Ishikawa (cell line): ENCODE results near the gene TMPRSS12.

Experiments
- CEBPB ChIP-seq: IDR thresholded peaks from 2 replicates; pipeline ENCODE4 v1.6.1; 2012
- CREB1 ChIP-seq: IDR thresholded peaks from 2 replicates; pipeline ENCODE4 v1.6.1; 2012; ENCODE audit warnings: low read depth
- EGR1 ChIP-seq: IDR thresholded peaks from 2 replicates; pipeline ENCODE4 v1.6.1; 2012
- EP300 ChIP-seq: IDR thresholded peaks from 2 replicates; pipeline ENCODE4 v1.6.1; 2012; ENCODE audit warnings: borderline replicate concordance
- FOXM1 ChIP-seq: IDR thresholded peaks from 2 replicates; pipeline ENCODE4 v1.6.1; 2012; ENCODE audit warnings: low read depth, borderline replicate concordance
- NFIC ChIP-seq: IDR thresholded peaks from 2 replicates; pipeline ENCODE4 v1.6.1; 2012
- RAD21 ChIP-seq: IDR thresholded peaks from 2 replicates; pipeline ENCODE4 v1.6.1; 2012; ENCODE audit warnings: low read depth
- TCF12 ChIP-seq: IDR thresholded peaks from 2 replicates; pipeline ENCODE4 v1.6.1; 2012; ENCODE audit warnings: low read depth
- TEAD4 ChIP-seq: IDR thresholded peaks from 2 replicates; pipeline ENCODE4 v1.6.1; 2012
- ZBTB7A ChIP-seq: IDR thresholded peaks from 2 replicates; pipeline ENCODE4 v1.6.1; 2012; ENCODE audit warnings: low read depth
- TF ChIP-seq, protein P1 (sequence below): IDR thresholded peaks from 2 replicates; pipeline ENCODE4 v1.6.1; 2012
- TF ChIP-seq, protein P2 (sequence below): IDR thresholded peaks from 2 replicates; pipeline ENCODE4 v1.6.1; 2012
- TF ChIP-seq, protein P3 (sequence below): IDR thresholded peaks from 2 replicates; pipeline ENCODE4 v1.6.1; 2012; ENCODE audit warnings: low read depth, mild to moderate bottlenecking

TMPRSS12 gene

DNA sequence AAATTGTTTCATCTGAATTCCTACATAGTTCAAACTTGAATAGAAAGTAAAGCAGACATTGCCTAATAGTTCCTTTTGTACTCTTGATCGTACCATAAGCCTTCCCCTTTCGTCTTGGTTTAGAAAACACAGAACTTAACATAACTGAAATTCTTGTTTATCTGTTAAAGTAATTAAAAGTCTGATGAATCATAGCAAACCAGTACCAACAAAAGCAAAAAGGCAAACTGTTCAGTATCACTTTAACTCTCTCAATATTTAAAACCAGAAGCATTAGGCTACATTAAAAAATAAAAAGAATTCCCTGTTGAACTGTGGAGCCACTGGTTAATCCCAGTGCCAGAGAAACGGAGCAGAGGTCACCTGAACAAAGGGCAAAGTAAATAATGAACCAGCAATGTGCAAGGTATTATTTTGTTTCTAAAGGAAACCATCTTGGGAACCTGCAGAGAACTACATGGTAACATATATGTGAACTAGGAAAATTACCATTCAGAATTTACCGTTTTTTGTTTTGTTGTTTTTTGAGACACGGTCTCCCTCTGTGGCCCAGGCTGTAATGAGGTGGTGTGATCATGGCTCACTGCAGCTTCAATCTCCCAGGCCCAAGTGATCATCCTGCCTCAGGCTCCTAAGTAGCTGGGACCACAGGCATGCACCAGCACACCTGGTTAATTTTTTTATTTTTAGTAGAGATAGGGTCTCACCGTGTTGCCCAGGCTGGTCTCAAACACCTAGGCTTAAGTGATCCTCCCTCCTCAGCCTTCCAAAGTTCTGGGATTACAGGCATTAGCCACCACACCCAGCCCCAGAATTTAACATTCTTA, 92.5 kb downstream of the TMPRSS12 start:
- TF ChIP-seq TCF12 (no peak), CEBPB (no peak), CREB1 (no peak)
- TF ChIP-seq, protein P1, sequence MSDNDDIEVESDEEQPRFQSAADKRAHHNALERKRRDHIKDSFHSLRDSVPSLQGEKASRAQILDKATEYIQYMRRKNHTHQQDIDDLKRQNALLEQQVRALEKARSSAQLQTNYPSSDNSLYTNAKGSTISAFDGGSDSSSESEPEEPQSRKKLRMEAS: no peak

DNA sequence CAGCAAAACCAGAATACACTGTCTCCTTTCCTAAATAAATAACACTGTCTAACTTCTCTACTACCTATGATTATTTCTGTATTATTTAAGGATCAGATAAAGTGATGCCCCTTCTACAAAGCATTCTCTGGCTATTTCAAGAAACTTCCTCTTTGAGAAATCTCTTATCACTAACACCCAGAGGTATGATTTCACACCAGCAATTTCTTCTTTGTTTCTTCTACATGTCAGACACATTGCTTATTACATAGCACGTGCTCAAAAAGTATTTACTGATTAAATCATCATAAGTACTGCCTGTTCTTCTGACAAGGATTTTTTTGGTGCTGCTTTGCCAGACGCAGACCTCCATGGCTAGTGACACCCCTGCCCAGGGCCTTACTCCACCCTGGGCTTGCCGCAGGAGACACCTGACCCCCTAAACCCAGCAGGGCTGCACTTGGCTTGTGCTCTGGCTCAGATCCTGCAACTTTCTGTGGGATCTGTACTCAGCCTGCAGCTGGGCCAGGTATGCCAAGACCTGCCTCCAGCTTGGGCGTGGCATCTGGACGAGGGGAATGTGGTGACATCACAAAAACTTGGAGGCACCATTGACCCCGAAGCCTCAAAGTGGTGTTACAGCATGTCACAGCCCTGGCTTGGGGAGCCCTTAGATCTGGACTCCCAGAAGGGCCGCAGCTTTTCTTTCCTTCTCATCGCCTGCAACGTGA, 94.2 kb downstream of the TMPRSS12 start:
- TF ChIP-seq, protein P2, sequence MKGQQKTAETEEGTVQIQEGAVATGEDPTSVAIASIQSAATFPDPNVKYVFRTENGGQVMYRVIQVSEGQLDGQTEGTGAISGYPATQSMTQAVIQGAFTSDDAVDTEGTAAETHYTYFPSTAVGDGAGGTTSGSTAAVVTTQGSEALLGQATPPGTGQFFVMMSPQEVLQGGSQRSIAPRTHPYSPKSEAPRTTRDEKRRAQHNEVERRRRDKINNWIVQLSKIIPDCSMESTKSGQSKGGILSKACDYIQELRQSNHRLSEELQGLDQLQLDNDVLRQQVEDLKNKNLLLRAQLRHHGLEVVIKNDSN: no peak
- TF ChIP-seq NFIC (no peak), ZBTB7A (no peak), RAD21 (no peak), EP300 (no peak), CEBPB (no peak), EGR1 (no peak), TCF12 (no peak), FOXM1 (no peak), TEAD4 (no peak)
- TF ChIP-seq, protein P3, sequence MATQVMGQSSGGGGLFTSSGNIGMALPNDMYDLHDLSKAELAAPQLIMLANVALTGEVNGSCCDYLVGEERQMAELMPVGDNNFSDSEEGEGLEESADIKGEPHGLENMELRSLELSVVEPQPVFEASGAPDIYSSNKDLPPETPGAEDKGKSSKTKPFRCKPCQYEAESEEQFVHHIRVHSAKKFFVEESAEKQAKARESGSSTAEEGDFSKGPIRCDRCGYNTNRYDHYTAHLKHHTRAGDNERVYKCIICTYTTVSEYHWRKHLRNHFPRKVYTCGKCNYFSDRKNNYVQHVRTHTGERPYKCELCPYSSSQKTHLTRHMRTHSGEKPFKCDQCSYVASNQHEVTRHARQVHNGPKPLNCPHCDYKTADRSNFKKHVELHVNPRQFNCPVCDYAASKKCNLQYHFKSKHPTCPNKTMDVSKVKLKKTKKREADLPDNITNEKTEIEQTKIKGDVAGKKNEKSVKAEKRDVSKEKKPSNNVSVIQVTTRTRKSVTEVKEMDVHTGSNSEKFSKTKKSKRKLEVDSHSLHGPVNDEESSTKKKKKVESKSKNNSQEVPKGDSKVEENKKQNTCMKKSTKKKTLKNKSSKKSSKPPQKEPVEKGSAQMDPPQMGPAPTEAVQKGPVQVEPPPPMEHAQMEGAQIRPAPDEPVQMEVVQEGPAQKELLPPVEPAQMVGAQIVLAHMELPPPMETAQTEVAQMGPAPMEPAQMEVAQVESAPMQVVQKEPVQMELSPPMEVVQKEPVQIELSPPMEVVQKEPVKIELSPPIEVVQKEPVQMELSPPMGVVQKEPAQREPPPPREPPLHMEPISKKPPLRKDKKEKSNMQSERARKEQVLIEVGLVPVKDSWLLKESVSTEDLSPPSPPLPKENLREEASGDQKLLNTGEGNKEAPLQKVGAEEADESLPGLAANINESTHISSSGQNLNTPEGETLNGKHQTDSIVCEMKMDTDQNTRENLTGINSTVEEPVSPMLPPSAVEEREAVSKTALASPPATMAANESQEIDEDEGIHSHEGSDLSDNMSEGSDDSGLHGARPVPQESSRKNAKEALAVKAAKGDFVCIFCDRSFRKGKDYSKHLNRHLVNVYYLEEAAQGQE: no peak
